Activated CD4-positive, alpha-beta T cell treated with anti-CD3 and anti-CD28 coated beads for 48 hours (primary cell): Measurements from ENCODE around the gene PLCH1.

ENCODE experiments used
- DNase-seq: peaks from one replicate; pipeline ENCODE4 v3.0.0-alpha.2; 2020

The PLCH1 gene

GRCh38 chr3:155368786-155369185 lies 376.1 kb downstream of the PLCH1 start:
- DNase-seq, result no peak

- DNase-seq, result no peak
These were observed 377.4 kb downstream of the PLCH1 start for GRCh38 chr3:155367506-155367905.

DNA sequence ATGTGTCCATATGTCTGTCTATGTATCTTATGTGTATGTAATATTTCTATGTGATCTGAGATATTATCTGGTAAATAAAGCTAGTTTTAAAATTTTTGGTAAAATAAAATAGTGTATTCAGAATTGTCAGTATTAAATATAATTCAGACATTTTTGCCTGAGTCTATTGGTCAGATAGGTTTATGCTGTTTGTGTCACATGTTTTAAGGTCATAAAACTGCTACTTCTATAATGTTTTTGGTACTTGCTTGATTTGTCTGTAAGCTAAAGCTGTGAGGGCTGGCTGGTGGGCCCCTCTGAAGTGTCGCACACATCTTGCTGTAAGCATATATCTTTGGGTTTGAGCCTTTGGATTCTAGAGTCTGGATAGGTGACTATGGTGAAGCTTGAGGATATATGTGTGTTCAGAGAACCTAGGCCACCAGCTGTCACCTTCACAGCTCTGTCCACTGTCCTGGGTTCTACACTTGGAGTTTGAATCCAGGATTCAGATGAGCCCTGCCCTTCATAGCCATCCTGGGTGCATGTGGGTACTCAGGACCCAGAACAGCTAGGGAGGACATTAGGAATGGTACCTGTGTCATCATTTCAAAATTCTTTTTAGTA lies 379.6 kb downstream of the PLCH1 start:
- DNase-seq, result no peak

DNA sequence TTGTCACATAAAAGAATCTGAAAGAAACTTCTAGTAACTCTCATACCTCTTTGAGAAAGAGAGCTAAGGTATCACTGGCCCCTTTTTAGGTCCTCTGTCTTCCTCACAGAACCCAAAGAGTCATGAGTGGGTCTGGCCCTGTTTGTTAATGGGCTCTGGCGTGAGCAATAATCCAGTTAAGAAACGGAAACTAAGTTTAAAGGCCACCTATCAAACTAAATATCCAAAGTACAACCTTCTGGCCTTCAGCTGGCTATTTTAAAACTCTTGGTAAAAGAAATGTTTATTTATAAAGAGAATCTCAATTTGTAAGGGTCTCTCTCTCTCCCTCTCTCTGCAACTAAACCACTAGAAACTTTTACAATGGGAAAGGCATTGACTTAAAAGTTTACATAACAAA lies 380.4 kb downstream of the PLCH1 start:
- no peak for DNase-seq

DNA sequence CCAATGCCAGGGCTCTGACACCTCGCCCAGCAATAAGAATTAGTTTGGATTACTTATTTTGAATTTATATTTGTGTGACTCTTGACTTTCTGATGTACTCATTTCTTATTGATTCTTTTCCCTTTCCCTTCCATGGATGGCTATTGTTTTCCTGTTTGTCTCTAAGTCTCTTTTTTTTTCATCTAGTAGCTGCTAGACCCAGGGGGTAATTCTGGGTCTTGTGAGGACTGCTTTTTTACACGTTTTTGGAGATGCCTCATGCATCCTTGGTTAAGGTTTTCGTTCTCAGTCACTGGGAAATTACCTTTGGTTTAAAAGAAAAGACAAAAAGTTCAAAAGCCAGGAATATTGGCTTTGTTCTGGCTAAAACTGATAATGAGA lies 381.2 kb downstream of the PLCH1 start:
- no peak for DNase-seq

DNA sequence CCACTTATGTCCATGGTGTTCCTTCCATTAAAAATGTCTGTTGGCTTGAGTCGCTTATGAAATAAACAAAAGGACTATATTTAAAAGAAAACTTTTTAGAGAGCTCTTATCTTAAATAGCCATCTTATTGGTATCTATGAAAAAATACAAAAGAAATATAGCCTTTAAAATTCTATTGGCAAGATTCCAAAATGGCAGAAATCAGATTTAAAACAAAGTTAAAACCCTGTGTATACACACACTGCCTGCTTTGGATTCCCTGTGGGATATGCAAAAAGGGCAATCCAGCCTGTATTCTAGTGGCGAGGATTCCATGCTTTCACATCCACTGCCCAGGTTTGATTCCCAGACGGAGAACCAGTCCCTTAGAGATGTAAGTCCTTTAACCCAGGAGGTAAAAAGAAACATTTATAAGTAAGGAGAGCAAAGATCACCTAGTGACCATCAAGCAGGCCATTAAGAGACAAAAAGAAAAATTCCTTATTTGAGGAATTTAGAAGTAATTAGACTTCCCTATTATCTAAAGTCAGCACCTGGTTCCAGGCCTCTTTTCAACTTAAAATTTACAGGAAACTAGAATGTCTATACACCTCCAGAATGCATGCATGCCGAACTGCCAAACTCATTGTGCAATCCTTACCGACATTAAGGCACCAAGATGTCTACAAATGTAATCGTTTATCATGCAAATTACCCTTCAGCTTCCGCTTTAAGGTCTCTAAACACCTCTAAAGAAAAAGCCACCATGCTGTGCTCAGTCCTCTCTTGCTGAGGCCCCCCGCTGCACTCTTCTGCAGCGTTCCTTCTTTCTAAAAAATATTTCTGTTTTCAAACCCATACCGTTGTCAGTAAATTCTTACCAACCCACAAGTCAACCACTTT lies 381.8 kb downstream of the PLCH1 start:
- DNase-seq, result no peak

DNA sequence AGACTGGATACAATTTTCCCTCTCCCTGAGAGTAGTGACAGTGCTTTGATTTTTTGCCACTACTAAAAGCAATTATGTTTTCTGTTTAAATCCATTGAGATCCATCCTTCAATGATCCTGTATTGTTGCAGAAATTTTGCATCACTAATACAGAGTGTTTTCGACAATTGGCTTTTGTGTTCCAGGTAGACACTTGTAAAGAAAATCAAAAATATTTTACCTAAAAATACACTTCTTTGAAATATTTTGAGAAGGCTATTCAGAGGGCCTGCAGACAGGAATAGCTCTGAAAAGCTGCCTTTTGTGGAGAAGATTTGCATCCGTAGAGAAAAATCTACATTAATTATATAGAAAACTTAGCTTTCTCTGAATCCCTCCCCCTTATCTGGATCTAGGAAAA lies 384.6 kb downstream of the PLCH1 start:
- no peak for DNase-seq

GRCh38 chr3:155356594-155357370 lies 388.1 kb downstream of the PLCH1 start:
- DNase-seq, result no peak

GRCh38 chr3:155354658-155355057 lies 390.2 kb downstream of the PLCH1 start:
- no peak for DNase-seq

DNA sequence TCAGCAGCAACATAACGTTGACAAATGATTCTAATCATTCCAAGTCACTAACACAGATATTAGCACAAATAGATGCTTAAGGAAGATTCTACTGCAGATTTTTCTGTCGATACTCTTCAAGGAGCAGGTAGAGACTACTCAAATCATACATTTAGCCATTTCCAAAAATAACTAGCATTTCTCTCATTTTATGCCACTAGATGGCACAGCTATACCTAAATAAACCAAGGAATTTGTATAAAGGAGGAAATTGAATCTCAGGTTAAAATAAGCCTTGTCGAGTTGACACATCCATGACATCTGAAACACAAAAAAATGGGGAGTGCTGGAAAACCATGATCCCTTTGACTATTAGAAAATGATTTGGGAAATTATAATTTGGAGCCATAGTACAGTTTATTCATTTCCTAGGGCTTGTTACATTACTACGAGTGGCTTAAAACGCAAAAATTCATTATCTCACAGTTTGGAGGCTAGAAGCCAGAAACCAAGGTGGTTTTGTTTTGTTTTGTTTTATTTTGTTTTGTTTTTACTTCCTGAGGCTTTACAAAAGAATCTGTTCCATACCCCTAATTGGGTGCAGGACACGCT lies 391.9 kb downstream of the PLCH1 start:
- DNase-seq, result no peak

- no peak for DNase-seq
These were observed 394.3 kb downstream of the PLCH1 start for GRCh38 chr3:155350571-155350970.

DNA sequence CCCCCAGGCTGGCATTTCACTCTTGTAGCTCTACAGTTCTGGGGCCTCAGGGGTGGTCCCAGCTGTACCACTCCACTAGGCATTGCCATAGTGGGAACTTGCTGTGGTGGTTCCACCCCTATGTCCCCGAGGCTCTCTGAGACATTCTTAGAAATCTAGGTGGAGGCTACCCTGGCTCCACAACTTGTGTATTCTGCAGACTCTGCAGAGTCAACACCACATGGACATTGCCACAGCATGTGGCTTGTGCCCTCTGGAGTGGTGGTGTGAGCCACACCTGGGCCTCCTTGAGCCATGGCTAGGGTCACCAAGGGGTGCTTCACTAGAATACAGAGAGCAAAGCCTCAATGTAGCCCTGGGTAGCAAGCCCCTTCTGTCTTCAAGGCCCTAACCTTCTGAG lies 397.0 kb downstream of the PLCH1 start:
- no peak for DNase-seq

GRCh38 chr3:155342344-155342743 lies 402.5 kb downstream of the PLCH1 start:
- no peak for DNase-seq

GRCh38 chr3:155339052-155339451 lies 405.8 kb downstream of the PLCH1 start:
- DNase-seq, result no peak

DNA sequence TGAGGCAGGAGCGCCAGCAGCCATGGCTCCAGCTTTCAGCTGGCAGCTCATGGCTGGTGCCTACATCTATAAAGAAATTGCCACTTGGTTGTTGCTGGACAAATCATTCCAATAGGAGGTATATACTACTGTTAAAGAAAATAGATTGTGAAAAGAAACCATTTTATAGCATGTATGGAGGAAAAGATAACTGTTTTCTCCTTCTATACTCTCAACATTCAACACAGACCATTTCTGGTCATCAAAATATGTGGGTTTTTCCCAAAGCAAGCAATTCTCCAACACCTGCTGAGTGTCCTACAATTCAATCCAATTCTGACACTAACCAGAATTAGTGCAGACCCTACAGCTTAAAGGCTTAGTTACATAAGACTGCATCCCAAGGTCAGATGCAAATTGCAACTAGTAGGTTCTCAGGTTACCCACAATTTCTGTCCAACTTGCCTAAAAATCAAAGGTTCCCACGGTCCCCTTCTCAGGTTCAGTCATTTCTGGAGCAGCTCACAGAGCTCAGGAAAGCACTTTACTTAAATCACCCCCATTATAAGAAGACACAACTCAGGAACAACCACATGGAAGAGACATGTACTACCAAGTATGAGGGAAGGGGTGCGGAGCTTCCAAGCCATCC lies 409.0 kb downstream of the PLCH1 start:
- DNase-seq, result no peak

GRCh38 chr3:155334914-155335723 lies 409.8 kb downstream of the PLCH1 start:
- no peak for DNase-seq

- DNase-seq, result no peak
These were observed 410.5 kb downstream of the PLCH1 start for GRCh38 chr3:155334215-155334913.

GRCh38 chr3:155332716-155333115 lies 412.2 kb downstream of the PLCH1 start:
- DNase-seq, result no peak

- DNase-seq, result no peak
These were observed 413.8 kb downstream of the PLCH1 start for GRCh38 chr3:155331078-155331477.

DNA sequence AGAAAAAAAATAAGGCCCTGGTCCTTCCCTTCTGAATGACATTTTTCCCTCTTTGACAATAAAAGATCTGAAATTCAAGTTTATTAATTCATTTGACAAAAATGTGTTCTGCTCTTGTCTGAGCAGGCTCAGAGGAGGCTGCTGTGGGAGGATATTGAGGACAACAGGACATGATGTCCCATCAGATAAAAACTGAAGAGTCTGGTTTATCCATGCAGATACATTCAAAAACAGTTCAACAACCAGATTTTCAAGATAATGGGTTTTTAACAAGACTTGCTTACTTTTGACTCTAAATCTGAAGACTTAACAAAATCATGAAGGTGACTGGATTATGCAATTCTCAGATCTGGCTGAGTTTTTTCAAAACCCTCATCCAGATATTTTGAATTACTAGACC lies 414.5 kb downstream of the PLCH1 start:
- no peak for DNase-seq

DNA sequence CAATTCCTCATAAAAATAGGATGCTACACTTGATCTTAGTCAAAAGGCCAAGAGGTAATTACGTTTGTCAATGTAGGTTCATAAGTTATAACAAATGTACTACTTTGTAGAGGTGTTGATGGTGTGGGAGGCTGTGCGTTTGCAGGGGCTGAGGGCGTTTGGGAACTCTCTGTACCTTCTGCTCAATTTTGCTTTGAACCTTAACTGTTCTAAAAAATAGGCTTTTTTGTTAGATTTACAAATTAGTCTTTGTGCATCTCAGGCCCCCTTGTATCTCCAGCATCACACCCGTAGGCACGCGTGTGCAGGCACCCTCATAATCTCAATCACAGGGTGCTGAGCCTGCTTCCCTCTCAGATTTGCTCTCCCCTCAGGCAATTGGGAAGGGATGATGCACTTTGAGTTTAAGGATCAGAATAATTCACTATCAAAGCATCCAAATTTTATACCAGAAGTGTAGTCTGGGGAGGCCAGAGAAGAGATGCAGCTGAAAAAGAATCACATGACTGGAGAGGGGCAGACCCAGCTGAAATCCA lies 415.3 kb downstream of the PLCH1 start:
- no peak for DNase-seq
